Lower leg skin (tissue), 3 donors: ENCODE measurements around the gene PLCG2.

Source experiments
- CTCF ChIP-seq, 3 donors: fragments of 450-650 bp; IDR thresholded peaks; one replicate each; pipeline ENCODE4 v1.5.1; 2016; ENCODE audit warnings: antibody characterized with exemption in 3 of 3, mild to moderate bottlenecking in 3 of 3, moderate library complexity in 2 of 3
- POLR2A ChIP-seq, 2 donors: fragments of 450-650 bp; IDR thresholded peaks; one replicate each; pipeline ENCODE4 v1.6.1; 2016 to 2017; ENCODE audit warnings: antibody characterized with exemption in 2 of 2, mild to moderate bottlenecking in 1 of 2, moderate library complexity in 1 of 2

DNA sequence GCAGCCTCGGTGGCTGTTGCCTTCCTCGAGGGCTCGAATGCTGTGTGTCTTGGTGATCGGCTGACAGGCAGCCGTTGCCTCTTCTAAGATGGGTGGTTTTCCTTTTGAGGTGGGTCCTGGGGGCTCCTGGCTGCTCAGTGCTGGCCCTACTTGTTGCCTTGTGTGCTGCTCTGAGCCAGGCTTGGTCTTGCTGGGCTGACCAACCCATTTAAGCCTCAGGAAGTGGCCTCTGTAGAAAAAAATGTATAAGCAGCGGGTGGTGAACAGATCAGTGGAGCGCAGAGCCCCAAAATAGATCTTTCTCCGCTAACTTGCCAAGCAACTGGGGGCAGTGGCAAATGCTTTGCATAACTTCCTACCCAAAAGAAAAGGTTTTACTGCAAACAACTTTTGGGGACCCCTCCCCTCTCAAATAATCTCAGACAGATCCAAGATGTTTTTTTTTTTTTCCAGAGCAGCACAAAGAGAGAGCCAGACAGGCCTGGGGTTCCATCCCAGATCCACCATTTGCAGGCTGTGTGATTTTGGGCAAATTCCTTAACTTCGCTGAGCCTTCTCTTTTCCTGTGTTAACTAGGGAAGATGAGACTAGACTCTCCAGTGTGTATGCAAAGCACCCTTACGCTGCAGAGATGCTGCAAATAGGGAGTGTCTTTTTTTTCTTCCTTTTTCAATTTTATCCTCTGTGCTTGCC, 42.5 kb downstream of the PLCG2 start:
- TF ChIP-seq POLR2A (IDR thresholded peaks at IDR 0.05) (no peak), CTCF (IDR thresholded peaks at IDR 0.05) (no peak)
